Uterus (tissue), 2 donors: Measurements from ENCODE around the gene OR6C70.

Source experiments
- POLR2A ChIP-seq, 2 donors: fragments of 450-650 bp; IDR thresholded peaks; one replicate each; pipeline ENCODE4 v1.6.1; 2016; ENCODE audit warnings: antibody characterized with exemption in 2 of 2, mild to moderate bottlenecking in 1 of 2, moderate library complexity in 1 of 2
- TF ChIP-seq, protein P1 (sequence below), 4 experiments: fragments of 200-600 bp in 2 of 4; fragments of 450-650 bp in 2 of 4; sonication (generic) in 2 of 4; IDR thresholded peaks; one replicate each; pipeline ENCODE4 v1.5.1; 2016 to 2019; ENCODE audit warnings: antibody characterized with exemption in 4 of 4, mild to moderate bottlenecking in 2 of 4, moderate library complexity in 1 of 4

DNA sequence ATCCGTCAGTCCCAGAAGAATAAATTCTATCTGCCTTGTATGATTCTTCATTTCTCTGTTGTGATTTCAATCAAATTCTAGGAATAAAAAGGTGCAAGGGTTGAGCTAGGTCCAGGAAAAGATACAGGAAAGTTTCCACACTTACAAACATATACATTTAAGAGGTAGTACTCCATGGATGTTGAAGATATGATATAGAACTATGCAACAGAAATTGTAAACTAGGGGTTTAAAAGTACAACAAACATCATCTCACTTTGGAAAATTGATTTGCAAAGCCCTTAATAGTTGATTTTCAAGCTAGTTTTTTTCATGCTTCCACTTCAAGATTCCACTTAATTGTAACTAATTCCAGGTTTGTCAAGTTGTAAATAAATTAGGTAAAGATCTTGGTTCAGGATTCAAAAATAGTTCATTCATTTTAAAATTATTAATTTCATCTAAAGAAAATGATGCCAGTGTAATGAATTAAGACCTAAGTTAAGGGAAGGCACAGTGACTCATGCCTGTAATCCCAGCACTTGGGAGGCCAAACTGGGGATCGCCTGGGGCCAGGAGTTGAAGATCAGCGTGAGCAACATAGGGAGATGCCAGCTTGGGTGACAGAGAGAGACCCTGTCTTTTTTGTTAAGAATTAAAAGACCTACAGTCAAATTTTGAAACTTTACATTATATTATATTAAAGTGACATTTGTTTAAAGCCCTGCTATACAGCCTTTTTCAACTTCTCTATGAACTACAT is at the start of gene OR6C70:
- no peak for TF ChIP-seq POLR2A (IDR thresholded peaks at IDR 0.05)
- TF ChIP-seq, protein P1, sequence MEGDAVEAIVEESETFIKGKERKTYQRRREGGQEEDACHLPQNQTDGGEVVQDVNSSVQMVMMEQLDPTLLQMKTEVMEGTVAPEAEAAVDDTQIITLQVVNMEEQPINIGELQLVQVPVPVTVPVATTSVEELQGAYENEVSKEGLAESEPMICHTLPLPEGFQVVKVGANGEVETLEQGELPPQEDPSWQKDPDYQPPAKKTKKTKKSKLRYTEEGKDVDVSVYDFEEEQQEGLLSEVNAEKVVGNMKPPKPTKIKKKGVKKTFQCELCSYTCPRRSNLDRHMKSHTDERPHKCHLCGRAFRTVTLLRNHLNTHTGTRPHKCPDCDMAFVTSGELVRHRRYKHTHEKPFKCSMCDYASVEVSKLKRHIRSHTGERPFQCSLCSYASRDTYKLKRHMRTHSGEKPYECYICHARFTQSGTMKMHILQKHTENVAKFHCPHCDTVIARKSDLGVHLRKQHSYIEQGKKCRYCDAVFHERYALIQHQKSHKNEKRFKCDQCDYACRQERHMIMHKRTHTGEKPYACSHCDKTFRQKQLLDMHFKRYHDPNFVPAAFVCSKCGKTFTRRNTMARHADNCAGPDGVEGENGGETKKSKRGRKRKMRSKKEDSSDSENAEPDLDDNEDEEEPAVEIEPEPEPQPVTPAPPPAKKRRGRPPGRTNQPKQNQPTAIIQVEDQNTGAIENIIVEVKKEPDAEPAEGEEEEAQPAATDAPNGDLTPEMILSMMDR (IDR thresholded peaks at IDR 0.05): no peak
